Tibial nerve (tissue), 4 donors: ENCODE measurements around the gene OPCML. TPM values are rescaled to one million over a fixed set of nuclear protein-coding genes. Genes with fewer than 3 reads are reported as not detected.

Source experiments
- DNase-seq, 2 donors: peaks; one replicate each; pipeline ENCODE4 v3.0.0-alpha.2; 2019; ENCODE audit warnings: low spot score in 2 of 2
- H3K27ac ChIP-seq, 4 donors: fragments of 200-600 bp; sonication (generic) in 3 of 4; one replicate each; pipeline ENCODE4 v1.5.1; 2017 to 2019; ENCODE audit warnings: mild to moderate bottlenecking in 1 of 4
- H3K27me3 ChIP-seq, 2 donors: fragments of 200-600 bp; sonication (generic) in 1 of 2; one replicate each; pipeline versions ENCODE4 v1.5.1 to v1.6.0; 2017 to 2019
- H3K36me3 ChIP-seq, 3 donors: fragments of 200-600 bp; sonication (generic); one replicate each; pipeline ENCODE4 v1.5.1; 2018 to 2019
- H3K4me1 ChIP-seq, 4 donors: fragments of 200-600 bp; sonication (generic) in 3 of 4; one replicate each; pipeline ENCODE4 v1.5.1; 2017 to 2019
- H3K4me3 ChIP-seq, 4 donors: fragments of 200-600 bp; sonication (generic) in 3 of 4; one replicate each; pipeline ENCODE4 v1.5.1; 2017 to 2019; ENCODE audit warnings: mild to moderate bottlenecking in 1 of 4, moderate library complexity in 1 of 4
- H3K9me3 ChIP-seq, 4 donors: fragments of 200-600 bp; sonication (generic) in 3 of 4; one replicate each; pipeline ENCODE4 v1.5.1; 2017 to 2019
- EP300 ChIP-seq, 2 donors: sonication (generic); formaldehyde crosslinking; IDR thresholded peaks; one replicate each; pipeline ENCODE4 v1.6.1; 2017; ENCODE audit warnings: antibody characterized with exemption in 2 of 2, mild to moderate bottlenecking in 1 of 2
- POLR2A ChIP-seq, 2 donors: fragments of 450-650 bp; IDR thresholded peaks; one replicate each; pipeline ENCODE4 v1.6.1; 2017; ENCODE audit warnings: antibody characterized with exemption in 2 of 2, mild to moderate bottlenecking in 2 of 2, moderate library complexity in 2 of 2
- WGBS, 2 donors: methylation state at CpG; one replicate each; pipeline ENCODE4 v1.1.5; 2018; 5-methylcytosine and 5-hydroxymethylcytosine counted together
- total RNA-seq, 4 donors: library from RNA; depleted of rRNA; stranded (reverse); fragments of >200 nt; gene quantifications; one replicate each; pipeline ENCODE4 v1.1.0, GENCODE V29; 2016
- TF ChIP-seq, protein P1 (sequence below), 5 experiments: fragments of 200-600 bp in 3 of 5; fragments of 450-650 bp in 2 of 5; sonication (generic) in 3 of 5; IDR thresholded peaks; one replicate each; pipeline ENCODE4 v1.5.1; 2016 to 2019; ENCODE audit warnings: antibody characterized with exemption in 5 of 5, mild to moderate bottlenecking in 3 of 5, moderate library complexity in 2 of 5

Gene OPCML
- total RNA-seq, 4 donors from 2014 or later, result 1.0 to 10.8 (median 1.9) TPM

DNA sequence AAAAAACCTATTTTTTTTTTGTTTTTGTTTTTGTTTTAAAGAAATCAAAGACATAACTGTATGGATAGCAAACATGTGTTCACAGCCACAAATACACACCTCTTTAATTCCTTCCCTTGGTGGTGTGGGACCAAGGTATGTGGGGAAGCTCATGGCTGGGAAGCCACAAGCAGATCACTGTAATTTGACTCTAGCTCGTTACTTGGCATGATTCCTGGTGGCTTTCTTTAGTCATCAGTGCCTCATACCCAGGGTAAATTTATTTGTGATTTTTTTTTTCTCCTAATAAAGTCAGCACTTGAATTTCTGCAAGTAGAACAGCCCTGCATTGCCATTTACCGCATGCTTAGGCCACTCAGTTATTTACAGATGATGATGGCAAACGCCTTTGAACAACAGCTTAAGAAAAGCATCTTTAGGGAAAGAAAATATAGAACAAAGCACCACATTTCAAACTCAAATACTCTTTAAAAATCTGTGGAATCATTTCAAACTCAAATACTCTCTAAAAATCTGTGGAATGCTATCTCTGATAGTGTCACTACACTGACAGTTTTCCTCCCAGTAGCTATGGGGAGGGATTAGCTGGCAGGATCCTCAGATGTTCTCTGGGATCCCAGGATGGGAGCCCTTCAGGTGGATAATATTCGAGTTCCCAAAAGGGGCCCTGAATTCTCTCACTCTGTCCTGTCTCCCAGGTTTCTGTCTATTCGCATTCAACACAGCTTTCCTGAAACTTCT is 687.2 kb downstream of the OPCML start:
- no peak for DNase-seq
- no peaks in the 10 kb centered on the region for H3K36me3 ChIP-seq
- WGBS, 2 donors, result 56 to 58% methylated on average over 5 of the region's 5 CpGs
- H3K27ac ChIP-seq, result no peak overlapping the region
- H3K4me3 ChIP-seq, result no peak overlapping the region
- H3K4me1 ChIP-seq, result no peaks in the 10 kb centered on the region
- TF ChIP-seq EP300 (IDR thresholded peaks at IDR 0.05) (no peak), POLR2A (IDR thresholded peaks at IDR 0.05) (no peak)
- TF ChIP-seq, protein P1, sequence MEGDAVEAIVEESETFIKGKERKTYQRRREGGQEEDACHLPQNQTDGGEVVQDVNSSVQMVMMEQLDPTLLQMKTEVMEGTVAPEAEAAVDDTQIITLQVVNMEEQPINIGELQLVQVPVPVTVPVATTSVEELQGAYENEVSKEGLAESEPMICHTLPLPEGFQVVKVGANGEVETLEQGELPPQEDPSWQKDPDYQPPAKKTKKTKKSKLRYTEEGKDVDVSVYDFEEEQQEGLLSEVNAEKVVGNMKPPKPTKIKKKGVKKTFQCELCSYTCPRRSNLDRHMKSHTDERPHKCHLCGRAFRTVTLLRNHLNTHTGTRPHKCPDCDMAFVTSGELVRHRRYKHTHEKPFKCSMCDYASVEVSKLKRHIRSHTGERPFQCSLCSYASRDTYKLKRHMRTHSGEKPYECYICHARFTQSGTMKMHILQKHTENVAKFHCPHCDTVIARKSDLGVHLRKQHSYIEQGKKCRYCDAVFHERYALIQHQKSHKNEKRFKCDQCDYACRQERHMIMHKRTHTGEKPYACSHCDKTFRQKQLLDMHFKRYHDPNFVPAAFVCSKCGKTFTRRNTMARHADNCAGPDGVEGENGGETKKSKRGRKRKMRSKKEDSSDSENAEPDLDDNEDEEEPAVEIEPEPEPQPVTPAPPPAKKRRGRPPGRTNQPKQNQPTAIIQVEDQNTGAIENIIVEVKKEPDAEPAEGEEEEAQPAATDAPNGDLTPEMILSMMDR (IDR thresholded peaks at IDR 0.05), result no peak
- no peaks in the 10 kb centered on the region for H3K27me3 ChIP-seq
- no peaks in the 10 kb centered on the region for H3K9me3 ChIP-seq

- DNase-seq, result no peak
- WGBS, 2 donors, result 86% methylated on average over 12 of the region's 12 CpGs
- Histone ChIP-seq H3K36me3 (no peaks in the 10 kb centered on the region), H3K9me3 (no peaks in the 10 kb centered on the region), H3K4me1 (no peaks in the 10 kb centered on the region), H3K27ac (no peak overlapping the region), H3K4me3 (no peak overlapping the region), H3K27me3 (no peaks in the 10 kb centered on the region)
- TF ChIP-seq, protein P1 (IDR thresholded peaks at IDR 0.05), result no peak
- TF ChIP-seq EP300 (IDR thresholded peaks at IDR 0.05) (no peak), POLR2A (IDR thresholded peaks at IDR 0.05) (no peak)
Measured at GRCh38 chr11:132840660-132841059, 691.6 kb downstream of the OPCML start.

DNA sequence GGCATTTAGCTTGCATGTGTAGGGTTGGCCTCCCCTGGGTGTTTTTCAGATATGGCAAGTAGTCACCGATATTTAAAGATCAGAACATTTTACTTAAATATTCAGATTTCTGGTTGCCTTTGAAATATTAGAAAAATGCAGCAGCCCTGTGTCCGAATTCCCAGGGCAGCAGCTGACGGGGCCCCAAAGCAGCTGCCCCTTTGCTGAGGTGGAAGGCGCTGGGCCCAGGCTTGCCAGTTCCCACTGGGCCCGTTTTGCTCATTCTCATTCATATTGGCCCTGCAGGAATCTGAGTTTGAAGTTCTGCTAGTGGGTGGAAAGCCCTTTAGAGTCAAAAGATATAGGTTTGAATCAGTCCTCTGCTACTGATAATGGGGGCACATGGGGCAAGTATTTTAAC is 692.1 kb downstream of the OPCML start:
- Histone ChIP-seq H3K27ac (no peak overlapping the region), H3K27me3 (no peaks in the 10 kb centered on the region), H3K36me3 (no peaks in the 10 kb centered on the region), H3K9me3 (no peaks in the 10 kb centered on the region), H3K4me3 (no peak overlapping the region), H3K4me1 (no peaks in the 10 kb centered on the region)
- TF ChIP-seq EP300 (IDR thresholded peaks at IDR 0.05) (no peak), POLR2A (IDR thresholded peaks at IDR 0.05) (no peak)
- TF ChIP-seq, protein P1 (IDR thresholded peaks at IDR 0.05), result no peak
- 52 to 69% methylated on average over 5 of the region's 5 CpGs for WGBS, 2 donors
- no peak for DNase-seq

DNA sequence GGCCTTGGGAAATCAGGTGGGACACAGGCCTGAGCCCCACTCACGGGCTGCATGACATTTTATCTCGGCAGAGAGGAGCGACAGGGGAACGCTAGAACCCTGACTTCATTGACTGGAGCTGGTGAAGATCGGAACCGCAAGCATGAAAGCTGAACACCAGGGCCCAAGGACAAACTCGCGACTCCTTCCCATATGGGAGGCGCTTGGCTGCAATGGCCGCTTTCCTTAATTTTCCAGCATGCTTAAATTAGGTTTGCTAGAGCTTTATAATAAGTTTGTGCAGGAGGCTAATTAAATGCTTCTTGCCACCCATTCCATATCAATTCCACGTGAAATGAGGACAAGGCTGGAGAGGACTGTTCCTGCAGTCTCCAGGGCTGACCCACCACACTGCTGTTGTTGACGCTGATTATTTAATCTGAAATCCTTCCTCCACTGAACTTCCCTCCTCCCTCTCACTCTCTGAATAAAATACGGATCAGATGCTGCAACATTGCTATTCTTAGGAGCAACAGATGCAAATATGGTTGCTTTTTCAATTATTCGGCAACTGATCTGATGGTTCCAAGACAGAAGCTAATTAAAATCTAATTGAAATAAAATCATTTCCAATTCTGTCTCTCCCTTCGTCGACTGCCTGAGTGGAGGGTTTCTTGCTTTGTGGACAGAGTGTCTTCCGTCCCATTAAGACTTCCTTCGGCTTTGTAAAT is 692.9 kb downstream of the OPCML start:
- TF ChIP-seq, protein P1 (IDR thresholded peaks at IDR 0.05), result no peak
- TF ChIP-seq POLR2A (IDR thresholded peaks at IDR 0.05) (no peak), EP300 (IDR thresholded peaks at IDR 0.05) (no peak)
- Histone ChIP-seq H3K27me3 (no peaks in the 10 kb centered on the region), H3K4me3 (no peak overlapping the region), H3K9me3 (no peaks in the 10 kb centered on the region), H3K4me1 (no peaks in the 10 kb centered on the region), H3K27ac (no peak overlapping the region), H3K36me3 (no peaks in the 10 kb centered on the region)
- no peak for DNase-seq
- 85 to 86% methylated on average over 18 of the region's 18 CpGs for WGBS, 2 donors

- 76 to 82% methylated on average over 7 of the region's 7 CpGs for WGBS, 2 donors
- Histone ChIP-seq H3K36me3 (no peaks in the 10 kb centered on the region), H3K4me3 (no peak overlapping the region), H3K27me3 (no peaks in the 10 kb centered on the region), H3K27ac (no peak overlapping the region), H3K9me3 (no peaks in the 10 kb centered on the region), H3K4me1 (no peaks in the 10 kb centered on the region)
- TF ChIP-seq EP300 (IDR thresholded peaks at IDR 0.05) (no peak), POLR2A (IDR thresholded peaks at IDR 0.05) (no peak)
- TF ChIP-seq, protein P1 (IDR thresholded peaks at IDR 0.05), result no peak
- no peak for DNase-seq
Measured at GRCh38 chr11:132838627-132839026, 693.7 kb downstream of the OPCML start.
